ENCODE measurements around the gene DNAJC3. TPM values are rescaled to one million over a fixed set of nuclear protein-coding genes. Genes with fewer than 3 reads are reported as not detected.

The DNAJC3 gene
- total and polyA plus RNA-seq, 2 of the 13 experiments (the other 11 are each of a cell fraction or from before 2014, with no cell fraction given), result 10.4 to 48.2 TPM

- Histone ChIP-seq H3K9me3 (ENCODE audit: low read length) (peaks cover under 1% of the 10 kb centered on the region; the same call in 1 of the 2 replicates), H3K4me1 (ENCODE audit: insufficient read depth, low read length) (no peaks in the 10 kb centered on the region; the same call in 1 of the 2 replicates), H3K4me3 (replicated peaks in 1 of 3; ENCODE audit: insufficient read depth in 1 of 3, low read depth in 2 of 3, low read length in 3 of 3) (no peak overlapping the region), H3K27me3 (ENCODE audit: control insufficient read depth in 1 of 2, insufficient read depth in 2 of 2, low read length in 2 of 2) (no peaks in the 10 kb centered on the region), H3K36me3 (replicated peaks in 1 of 2; ENCODE audit: control insufficient read depth in 1 of 2, insufficient read depth in 2 of 2, low read length in 2 of 2) (peaks cover 0 to 23% of the 10 kb centered on the region in 2 experiments; a peak in 2 of 5 replicates), H3K27ac (ENCODE audit: extremely low read length, insufficient read depth, low read length) (no peak overlapping the region), H4K20me1 (ENCODE audit: insufficient read depth, low read length) (no peaks in the 10 kb centered on the region; the same call in 1 of the 2 replicates), H3K9ac (ENCODE audit: insufficient read depth, low read depth, low read length) (no peak overlapping the region), H3K79me2 (ENCODE audit: insufficient read depth, low read length) (peaks cover 42% of the 10 kb centered on the region), H2AFZ (ENCODE audit: low read length) (no peak overlapping the region), H3K4me2 (ENCODE audit: low read depth, low read length) (no peak overlapping the region)
- CTCF ChIA-PET (ENCODE audit: low intra/inter-chr PET ratio, low total read pairs), result no interaction called here
- ATAC-seq (peak; percentile 54; the same call in 2 of the 3 replicates), FAIRE-seq (no peak), DNase-seq (ENCODE audit: low spot score) (no peak)
- 100% methylated on average over 9 of the region's 9 CpGs for WGBS (ENCODE audit: low lambda C conversion rate)
- in situ Hi-C loops (cut with HindIII; ENCODE audit: extremely low pct_ligation_motif_present, low pct_unique_long_range_greater_than_20kb) (no loop called here), intact Hi-C loops (cut with micrococcal nuclease; ENCODE audit: unreplicated experiment) (no loop called here)
- POLR2A ChIA-PET, result no interaction called here
- TF ChIP-seq ZEB1 (IDR thresholded peaks at IDR 0.05; ENCODE audit: insufficient replicate concordance, low read depth) (no peak), ZNF775 (CRISPR knock-in tag; IDR thresholded peaks at IDR 0.05; ENCODE audit: borderline replicate concordance) (no peak), ZNF552 (CRISPR knock-in tag; IDR thresholded peaks at IDR 0.05; ENCODE audit: borderline replicate concordance) (no peak), ZUFSP (CRISPR knock-in tag; IDR thresholded peaks at IDR 0.05; ENCODE audit: borderline replicate concordance) (no peak), STAT6 (CRISPR knock-in tag; IDR thresholded peaks at IDR 0.05; ENCODE audit: borderline replicate concordance) (no peak), SP1 (IDR thresholded peaks at IDR 0.05) (no peak), SP1 (CRISPR knock-in tag; IDR thresholded peaks at IDR 0.05) (no peak), ZNF891 (CRISPR knock-in tag; IDR thresholded peaks at IDR 0.05) (no peak), SRSF4 (IDR thresholded peaks at IDR 0.05; ENCODE audit: low read depth, low read length, poor library complexity, severe bottlenecking) (no peak)
- BruUV-seq (replicated peaks), result no TSS peak
These were observed 30.8 kb downstream of the DNAJC3 start for GRCh38 chr13:95707442-95708390.
